Thymus (tissue), 14 donors: ENCODE data around the gene IL15. TPM values are rescaled to one million over a fixed set of nuclear protein-coding genes. Genes with fewer than 3 reads are reported as not detected.
"Not testable (repeated sequence)": the region's sequence is repeated elsewhere in the genome, so short reads cannot be mapped to it uniquely, and the experiment has no call there.

ENCODE experiments used
- DNase-seq, 9 donors: peaks; one replicate each; pipeline ENCODE4 v3.0.0-alpha.2; 2013; ENCODE audit warnings: low spot score in 9 of 9, low read depth in 6 of 9, missing footprints in 1 of 9
- H3K27ac ChIP-seq, 2 donors: one replicate each; pipeline ENCODE4 v1.5.1; 2013; ENCODE audit warnings: control low read depth in 1 of 2, low read depth in 1 of 2, low read length in 1 of 2, mild to moderate bottlenecking in 1 of 2, moderate library complexity in 1 of 2
- H3K27me3 ChIP-seq, 2 donors: one replicate each; pipeline ENCODE4 v1.5.1; 2013; ENCODE audit warnings: low read length in 1 of 2; ENCODE audit not compliant: control insufficient read depth in 2 of 2, insufficient read depth in 1 of 2
- H3K36me3 ChIP-seq, 2 donors: one replicate each; pipeline ENCODE4 v1.5.1; 2013; ENCODE audit warnings: low read length in 1 of 2, mild to moderate bottlenecking in 1 of 2, moderate library complexity in 1 of 2; ENCODE audit not compliant: control insufficient read depth in 2 of 2, insufficient read depth in 2 of 2
- H3K4me1 ChIP-seq, 2 donors: one replicate each; pipeline ENCODE4 v1.5.1; 2013; ENCODE audit warnings: low read length in 2 of 2; ENCODE audit not compliant: control insufficient read depth in 2 of 2, insufficient read depth in 2 of 2
- H3K4me3 ChIP-seq, 2 donors: one replicate each; pipeline ENCODE4 v1.5.1; 2013; ENCODE audit warnings: low read length in 2 of 2, control low read depth in 1 of 2, mild to moderate bottlenecking in 1 of 2
- H3K9me3 ChIP-seq, 2 donors: one replicate each; pipeline ENCODE4 v1.5.1; 2013; ENCODE audit warnings: low read length in 1 of 2, mild to moderate bottlenecking in 1 of 2; ENCODE audit not compliant: control insufficient read depth in 2 of 2, insufficient read depth in 1 of 2
- WGBS: extraction: QIAGEN DNeasy Blood & Tissue Kit; methylation state at CpG from one replicate; pipeline ENCODE4 v1.1.7; 2013; 5-methylcytosine and 5-hydroxymethylcytosine counted together
- long read RNA-seq, 10 donors: transcript quantifications; one replicate each; lab custom pipeline, GENCODE V29; 2026
- polyA plus RNA-seq: library from polyadenylated mRNA; stranded (reverse); fragments of 200-250 nt; gene quantifications from one replicate; pipeline ENCODE4 v1.2.3, GENCODE V29; 2013
- total RNA-seq: library from RNA; stranded (reverse); fragments of 120-200 nt; gene quantifications from one replicate; pipeline ENCODE4 v1.2.4, GENCODE V29; 2013
- donor health status: healthy.

The IL15 gene
- total RNA-seq (9.1 TPM), polyA plus RNA-seq (38.9 TPM)
- long read RNA-seq, donor 1 = 0 reads
- long read RNA-seq, donor 2 = 0 reads
- long read RNA-seq, donor 3, full-length matches to known transcripts = 3 of 10 reads
- long read RNA-seq, donor 3, partial matches to known transcripts = 7 of 10 reads
- long read RNA-seq, donor 3, other reads (novel, unspliced or antisense) = 0 of 10 reads
- long read RNA-seq, donor 4, partial matches to known transcripts = 0 of 2 reads
- long read RNA-seq, donor 4, other reads (novel, unspliced or antisense) = 0 of 2 reads
- long read RNA-seq, donor 5, partial matches to known transcripts = 0 of 1 reads
- long read RNA-seq, donor 5, other reads (novel, unspliced or antisense) = 0 of 1 reads
- long read RNA-seq, donor 6, partial matches to known transcripts = 0 of 1 reads
- long read RNA-seq, donor 6, other reads (novel, unspliced or antisense) = 0 of 1 reads
- long read RNA-seq, donor 7, partial matches to known transcripts = 0 of 1 reads
- long read RNA-seq, donor 7, other reads (novel, unspliced or antisense) = 0 of 1 reads
- long read RNA-seq, donor 8 = 0 reads
- long read RNA-seq, donor 9 = 0 reads
- long read RNA-seq, donor 10 = 0 reads

- DNase-seq = peak in 7 of 9 donors; percentile 19 to 70 (median 43)
Measured at GRCh38 chr4:141636082-141636770, at the start of gene IL15. Gene IL15 (plus strand): TSS chr4:141636583. CDS start chr4:141719465, 82,882 bp downstream.

GRCh38 chr4:141587897-141588296, 48.5 kb upstream of the IL15 start:
- H3K27me3 ChIP-seq = no peaks in the 10 kb centered on the region
- H3K36me3 ChIP-seq = no peaks in the 10 kb centered on the region
- no peaks in the 10 kb centered on the region for H3K9me3 ChIP-seq
- H3K4me1 ChIP-seq = no peaks in the 10 kb centered on the region
- no peak for DNase-seq
- WGBS = 98% methylated on average over 1 of the region's 1 CpG
- H3K4me3 ChIP-seq = no peak overlapping the region
- H3K27ac ChIP-seq = no peak overlapping the region

More at GRCh38 chr4:141636082-141636770, at the start of gene IL15:
- Histone ChIP-seq H3K27ac (peak within 1 kb of the TSS; percentile 74 to 84), H3K36me3 (no peaks in the 10 kb centered on the region), H3K9me3 (no peaks in the 10 kb centered on the region), H3K27me3 (peaks cover 0 to 17% of the 10 kb centered on the region in 2 donors), H3K4me1 (peaks cover 6 to 13% of the 10 kb centered on the region in 2 donors), H3K4me3 (peak within 1 kb of the TSS; percentile 69 to 95)
- under 1% methylated on average over 43 of the region's 43 CpGs for WGBS

GRCh38 chr4:141595531-141595930, 40.9 kb upstream of the IL15 start:
- no peak overlapping the region for H3K4me3 ChIP-seq
- DNase-seq = no peak
- H3K9me3 ChIP-seq = no peaks in the 10 kb centered on the region
- no peak overlapping the region for H3K27ac ChIP-seq
- H3K27me3 ChIP-seq = no peaks in the 10 kb centered on the region
- H3K36me3 ChIP-seq = no peaks in the 10 kb centered on the region
- H3K4me1 ChIP-seq = no peaks in the 10 kb centered on the region

- Histone ChIP-seq H3K36me3 (no peaks in the 10 kb centered on the region), H3K4me1 (no peaks in the 10 kb centered on the region), H3K27ac (no peak overlapping the region), H3K4me3 (no peak overlapping the region), H3K27me3 (no peaks in the 10 kb centered on the region), H3K9me3 (no peaks in the 10 kb centered on the region)
- 77% methylated on average over 3 of the region's 3 CpGs for WGBS
- DNase-seq = no peak
Measured at GRCh38 chr4:141599853-141600252, 36.5 kb upstream of the IL15 start.

- not testable (repeated sequence) for H3K4me1 ChIP-seq, H3K4me3 ChIP-seq, H3K9me3 ChIP-seq, H3K27ac ChIP-seq, H3K36me3 ChIP-seq, H3K27me3 ChIP-seq, DNase-seq
- WGBS = 10% methylated on average over 11 of the region's 11 CpGs
Measured at GRCh38 chr4:141604683-141605082, 31.7 kb upstream of the IL15 start.

GRCh38 chr4:141605425-141605856, 30.9 kb upstream of the IL15 start:
- Histone ChIP-seq H3K36me3 (no peaks in the 10 kb centered on the region), H3K9me3 (peaks cover 0 to 4% of the 10 kb centered on the region in 2 donors), H3K27ac (no peak overlapping the region), H3K4me1 (no peaks in the 10 kb centered on the region), H3K4me3 (no peak overlapping the region), H3K27me3 (no peaks in the 10 kb centered on the region)
- 96% methylated on average over 18 of the region's 18 CpGs for WGBS
- no peak for DNase-seq

GRCh38 chr4:141609243-141609642, 27.1 kb upstream of the IL15 start:
- Histone ChIP-seq H3K36me3 (no peaks in the 10 kb centered on the region), H3K27ac (no peak overlapping the region), H3K4me3 (no peak overlapping the region), H3K27me3 (no peaks in the 10 kb centered on the region), H3K4me1 (no peaks in the 10 kb centered on the region), H3K9me3 (peaks cover 0 to 4% of the 10 kb centered on the region in 2 donors)
- 88% methylated on average over 4 of the region's 4 CpGs for WGBS
- DNase-seq = no peak

- DNase-seq = no peak
- Histone ChIP-seq H3K27ac (no peak overlapping the region), H3K4me3 (no peak overlapping the region), H3K27me3 (no peaks in the 10 kb centered on the region), H3K9me3 (peaks cover 0 to 2% of the 10 kb centered on the region in 2 donors), H3K4me1 (no peaks in the 10 kb centered on the region), H3K36me3 (no peaks in the 10 kb centered on the region)
Measured at GRCh38 chr4:141610365-141610764, 26.0 kb upstream of the IL15 start.
